WTC11 (cell line): ENCODE measurements around the gene OS9. TPM values are rescaled to one million over a fixed set of nuclear protein-coding genes. Genes with fewer than 3 reads are reported as not detected.
"Not testable (repeated sequence)": the region's sequence is repeated elsewhere in the genome, so short reads cannot be mapped to it uniquely, and the experiment has no call there.

Source experiments
- ATAC-seq: fragments of 200-7000 bp; cut with Tn5 transposase; 2 replicates; pipeline ENCODE4 v1.10.0; 2021; ENCODE audit warnings: mild to moderate bottlenecking, moderate library complexity
- CTCF ChIA-PET: fragments of 300-600 bp; sonication (Branson Sonifier 250); formaldehyde crosslinking; loops from one replicate; lab custom pipeline; 2021; ENCODE audit warnings: antibody characterized with exemption; lab: Charles Lee
- POLR2A ChIA-PET: fragments of 350-600 bp; sonication (Branson Sonifier 250); formaldehyde crosslinking; loops from one replicate; lab custom pipeline; 2021; ENCODE audit warnings: antibody characterized with exemption; lab: Charles Lee
- DNase-seq: peaks from one replicate; pipeline ENCODE4 v3.0.0; 2021; ENCODE audit warnings: low spot score
- H3K27ac Mint-ChIP-seq: 2 replicates; pipeline ENCODE4 v1.8.0; 2021; ENCODE audit warnings: mixed read lengths
- H3K27me3 Mint-ChIP-seq: 2 replicates; pipeline ENCODE4 v1.8.0; 2021; ENCODE audit warnings: low read depth, mild to moderate bottlenecking, moderate library complexity, mixed read lengths
- H3K36me3 Mint-ChIP-seq: 2 replicates; pipeline ENCODE4 v1.8.0; 2021; ENCODE audit warnings: mixed read lengths
- H3K4me1 Mint-ChIP-seq: 2 replicates; pipeline ENCODE4 v1.8.0; 2022; ENCODE audit warnings: mixed read lengths
- H3K4me3 Mint-ChIP-seq: 2 replicates; pipeline ENCODE4 v1.8.0; 2021; ENCODE audit warnings: mild to moderate bottlenecking, moderate library complexity, mixed read lengths
- H3K9me3 Mint-ChIP-seq: 2 replicates; pipeline ENCODE4 v1.8.0; 2021; ENCODE audit warnings: mixed read lengths
- AFF4 ChIP-seq: sonication (generic); formaldehyde crosslinking; IDR thresholded peaks from 2 replicates; pipeline ENCODE4 v1.8.1; 2023; ENCODE audit warnings: mild to moderate bottlenecking, missing genetic modification reagents, borderline replicate concordance
- ATF2 ChIP-seq: sonication (generic); formaldehyde crosslinking; IDR thresholded peaks from 2 replicates; pipeline ENCODE4 v1.8.1; 2022; ENCODE audit warnings: low read depth, missing genetic modification reagents, borderline replicate concordance
- E2F4 ChIP-seq: sonication (generic); formaldehyde crosslinking; IDR thresholded peaks from 2 replicates; pipeline ENCODE4 v1.8.1; 2022; ENCODE audit warnings: low read depth, mild to moderate bottlenecking, moderate library complexity, missing genetic modification reagents, borderline replicate concordance
- ERG ChIP-seq: fragments of 250-450 bp; sonication (Bioruptor Pico); IDR thresholded peaks from 2 replicates; pipeline ENCODE4 v1.8.0; 2021; ENCODE audit warnings: mild to moderate bottlenecking
- FOXK1 ChIP-seq: sonication (generic); formaldehyde crosslinking; IDR thresholded peaks from 2 replicates; pipeline ENCODE4 v1.8.0; 2022; ENCODE audit warnings: mild to moderate bottlenecking, moderate library complexity, missing genetic modification reagents
- MLX ChIP-seq: sonication (generic); formaldehyde crosslinking; IDR thresholded peaks from 2 replicates; pipeline ENCODE4 v1.8.1; 2023; ENCODE audit warnings: mild to moderate bottlenecking, missing genetic modification reagents, moderate library complexity
- NR3C1 ChIP-seq: sonication (generic); formaldehyde crosslinking; conservative IDR thresholded peaks from 2 replicates; pipeline ENCODE4 v1.8.1; 2023; ENCODE audit warnings: low read depth, mild to moderate bottlenecking, missing genetic modification reagents
- SMAD4 ChIP-seq: sonication (generic); formaldehyde crosslinking; IDR thresholded peaks from 2 replicates; pipeline ENCODE4 v1.8.0; 2022; ENCODE audit warnings: mild to moderate bottlenecking, missing genetic modification reagents
- TEAD1 ChIP-seq: sonication (generic); formaldehyde crosslinking; IDR thresholded peaks from 2 replicates; pipeline ENCODE4 v1.8.0; 2022; ENCODE audit warnings: mild to moderate bottlenecking, missing genetic modification reagents
- ZBTB21 ChIP-seq: sonication (generic); formaldehyde crosslinking; IDR thresholded peaks from 2 replicates; pipeline ENCODE4 v1.8.1; 2023; ENCODE audit warnings: mild to moderate bottlenecking, missing genetic modification reagents, borderline replicate concordance
- ZNF121 ChIP-seq: sonication (generic); formaldehyde crosslinking; IDR thresholded peaks from 2 replicates; pipeline ENCODE4 v1.8.0; 2023; ENCODE audit warnings: missing genetic modification reagents
- ZNF317 ChIP-seq: sonication (generic); formaldehyde crosslinking; IDR thresholded peaks from 2 replicates; pipeline ENCODE4 v1.8.1; 2023; ENCODE audit warnings: low read depth, mild to moderate bottlenecking, moderate library complexity, missing genetic modification reagents, borderline replicate concordance
- ZNF425 ChIP-seq: fragments of 250-450 bp; sonication (Bioruptor Pico); conservative IDR thresholded peaks from 2 replicates; pipeline ENCODE4 v1.9.0; 2021; ENCODE audit warnings: mild to moderate bottlenecking
- ZSCAN18 ChIP-seq: fragments of 250-450 bp; sonication (Bioruptor Pico); IDR thresholded peaks from 2 replicates; pipeline ENCODE4 v2.1.2; 2022; ENCODE audit warnings: mild to moderate bottlenecking, moderate library complexity
- total RNA-seq: library from RNA; stranded (reverse); gene quantifications from 3 replicates; pipeline ENCODE4 v1.2.3, GENCODE V29; 2021

Gene OS9
- total RNA-seq, 1 experiment from 2014 or later: 77.5 TPM

- TF ChIP-seq NR3C1 (CRISPR knock-in tag) (no peak), ATF2 (CRISPR knock-in tag) (no peak), ZBTB21 (CRISPR knock-in tag) (no peak), ZSCAN18 (CRISPR knock-in tag) (no peak), MLX (no peak), SMAD4 (CRISPR knock-in tag) (no peak), FOXK1 (CRISPR knock-in tag) (no peak), ZNF425 (CRISPR knock-in tag) (no peak), ZNF317 (CRISPR knock-in tag) (no peak), ZNF121 (CRISPR knock-in tag) (no peak), E2F4 (CRISPR knock-in tag) (no peak), TEAD1 (CRISPR knock-in tag) (no peak), AFF4 (CRISPR knock-in tag) (no peak), ERG (no peak)
- ChIA-PET CTCF (no interaction called here), POLR2A (no interaction called here)
- DNase-seq (no peak), ATAC-seq (no peak)
- H3K36me3 Mint-ChIP-seq: no peaks in the 10 kb centered on the region
- peaks cover 69% of the 10 kb centered on the region for H3K27me3 Mint-ChIP-seq
- H3K4me3 Mint-ChIP-seq: no peak overlapping the region
- peaks cover 29% of the 10 kb centered on the region for H3K9me3 Mint-ChIP-seq
- H3K4me1 Mint-ChIP-seq: no peaks in the 10 kb centered on the region
- no peak overlapping the region for H3K27ac Mint-ChIP-seq
These were observed 19.2 kb upstream of the OS9 start for GRCh38 chr12:57674691-57675090.

DNA sequence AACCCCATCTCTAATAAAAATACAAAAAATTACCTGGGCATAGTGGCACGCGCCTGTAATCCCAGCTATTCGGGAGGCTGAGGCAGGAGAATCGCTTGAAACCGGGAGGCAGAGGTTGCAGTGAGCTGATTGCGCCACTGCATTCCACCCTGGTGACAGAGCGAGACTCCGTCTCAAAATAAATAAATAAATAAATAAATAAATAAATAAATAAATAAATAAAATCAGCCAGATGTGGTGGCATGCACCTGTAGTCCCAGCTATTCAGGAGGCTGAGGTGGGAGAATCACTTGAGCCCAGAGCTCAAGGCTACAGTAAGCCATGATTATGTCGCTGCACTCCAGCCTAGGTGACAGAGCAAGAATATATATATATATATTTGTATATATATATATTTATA is 16.0 kb upstream of the OS9 start:
- peaks cover 59% of the 10 kb centered on the region for H3K27me3 Mint-ChIP-seq
- POLR2A ChIA-PET, CTCF ChIA-PET, DNase-seq, H3K36me3 Mint-ChIP-seq, H3K27ac Mint-ChIP-seq, ATAC-seq, H3K4me3 Mint-ChIP-seq, H3K4me1 Mint-ChIP-seq: not testable (repeated sequence)
- H3K9me3 Mint-ChIP-seq: peaks cover 31% of the 10 kb centered on the region
